Activated CD4-positive, alpha-beta T cell treated with anti-CD3 and anti-CD28 coated beads, Interleukin-2, amount 50 U/mL, for 1 hour (primary cell): ENCODE results near the gene CEP131.

Experiments
- DNase-seq: peaks from one replicate; pipeline ENCODE4 v3.0.0-alpha.2; 2020

Gene CEP131

DNA sequence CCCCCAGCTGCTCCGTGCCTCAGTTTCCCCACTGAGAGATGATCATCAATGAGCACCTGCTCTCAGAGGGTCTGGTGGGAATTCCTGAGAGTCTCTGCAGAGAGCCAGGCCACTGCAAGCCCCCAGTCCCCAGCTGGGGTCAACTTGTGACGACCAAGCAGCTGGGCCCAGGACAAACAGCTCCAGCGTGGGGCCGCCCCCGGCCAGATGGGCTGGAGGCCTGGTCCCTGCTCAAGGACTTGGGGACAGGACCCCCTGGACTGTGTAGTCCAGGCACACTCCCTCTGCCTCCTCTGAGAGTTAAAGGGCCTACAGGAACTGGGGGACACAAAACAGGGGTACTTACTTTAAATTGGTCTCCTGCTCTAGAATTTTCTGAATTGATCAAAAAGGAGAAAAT is 40.2 kb downstream of the CEP131 start:
- DNase-seq, result no peak

DNA sequence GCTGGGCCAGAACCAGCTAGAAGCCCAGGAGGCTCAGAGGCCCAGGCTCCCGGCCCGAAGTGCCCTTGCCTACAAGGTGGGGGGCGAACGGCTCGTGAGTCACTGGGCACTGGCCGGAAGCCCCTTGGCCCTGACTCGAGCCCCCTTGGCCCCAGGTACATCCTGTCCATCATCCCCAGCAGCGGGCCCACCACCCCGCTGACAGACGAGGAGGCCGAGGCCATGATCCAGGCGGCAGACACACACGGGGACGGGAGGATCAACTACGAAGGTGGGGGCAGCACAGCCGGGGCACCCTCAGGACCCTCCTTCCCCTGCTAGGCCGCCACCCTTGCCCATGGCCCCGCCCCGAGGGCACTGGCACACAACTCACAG is 41.0 kb downstream of the CEP131 start:
- DNase-seq, result no peak

GRCh38 chr17:81180836-81181810 is 41.6 kb downstream of the CEP131 start:
- no peak for DNase-seq

GRCh38 chr17:81179861-81180260 is 42.9 kb downstream of the CEP131 start:
- no peak for DNase-seq

- DNase-seq, result no peak
Measured at GRCh38 chr17:81179220-81179619, 43.5 kb downstream of the CEP131 start.

DNA sequence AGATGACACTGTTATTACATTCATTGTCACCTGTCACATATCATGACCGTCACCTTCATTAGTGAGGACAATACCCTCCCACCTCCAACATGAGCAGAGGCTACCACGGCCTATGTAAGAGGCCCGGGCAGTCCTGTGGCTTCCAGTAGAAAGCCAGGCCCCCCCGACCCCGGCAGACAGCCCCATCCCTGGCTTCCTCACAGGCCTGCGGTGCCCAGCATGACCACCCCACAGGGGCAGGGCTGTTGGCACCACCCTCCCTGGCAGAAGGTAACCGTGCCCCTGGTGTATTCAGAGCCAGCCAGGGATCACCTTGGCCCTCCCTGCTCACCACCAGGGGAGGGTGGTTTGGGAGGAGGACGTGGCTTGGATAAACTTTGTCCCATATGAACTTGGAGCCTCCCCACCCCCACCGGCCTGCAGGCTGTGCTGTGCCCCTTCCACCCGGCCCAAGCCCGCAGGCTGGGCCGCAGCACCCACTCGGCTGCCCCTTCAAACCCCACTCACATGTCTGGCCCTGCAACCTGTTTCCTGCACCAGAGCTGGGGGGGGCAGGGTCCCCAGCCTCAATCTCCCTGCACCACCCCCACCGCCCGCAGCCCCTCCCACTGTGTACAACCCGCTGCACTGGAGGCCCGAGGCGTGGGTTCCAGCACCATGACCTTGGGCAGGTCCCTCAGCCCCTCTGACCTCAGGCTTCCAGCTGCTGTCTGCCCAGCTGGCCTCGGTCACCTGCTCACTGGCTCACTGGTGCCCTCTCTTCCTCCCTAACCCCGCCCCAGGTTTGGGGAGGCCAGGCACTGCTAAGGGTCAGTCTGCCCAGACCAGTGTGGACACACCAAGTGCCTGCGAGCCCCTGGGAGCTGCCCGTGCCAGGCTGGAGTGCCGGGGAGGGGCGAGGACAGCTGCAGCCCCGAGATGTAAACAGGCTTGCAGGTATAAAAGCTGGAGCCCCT is 44.4 kb downstream of the CEP131 start:
- no peak for DNase-seq

DNA sequence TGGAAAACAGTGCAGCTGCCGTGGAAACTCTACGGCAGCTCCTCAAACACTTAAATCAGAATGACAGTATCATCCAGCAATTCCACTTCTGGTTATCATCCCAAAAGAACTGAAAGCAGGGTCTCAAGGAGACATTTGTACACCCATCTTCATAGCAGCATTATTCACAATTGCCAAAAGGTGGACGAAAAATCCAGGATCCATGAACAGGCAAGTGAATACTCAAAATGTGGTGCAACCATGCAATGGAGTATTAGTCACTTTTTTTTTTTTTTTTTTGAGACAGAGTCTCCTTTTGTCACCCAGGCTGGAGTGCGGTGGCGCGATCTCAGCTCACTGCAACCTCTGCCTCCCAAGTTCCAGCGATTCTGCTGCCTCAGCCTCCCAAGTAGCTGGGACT is 46.1 kb downstream of the CEP131 start:
- no peak for DNase-seq

- DNase-seq, result no peak
Measured at GRCh38 chr17:81173762-81174155, 49.0 kb downstream of the CEP131 start.

DNA sequence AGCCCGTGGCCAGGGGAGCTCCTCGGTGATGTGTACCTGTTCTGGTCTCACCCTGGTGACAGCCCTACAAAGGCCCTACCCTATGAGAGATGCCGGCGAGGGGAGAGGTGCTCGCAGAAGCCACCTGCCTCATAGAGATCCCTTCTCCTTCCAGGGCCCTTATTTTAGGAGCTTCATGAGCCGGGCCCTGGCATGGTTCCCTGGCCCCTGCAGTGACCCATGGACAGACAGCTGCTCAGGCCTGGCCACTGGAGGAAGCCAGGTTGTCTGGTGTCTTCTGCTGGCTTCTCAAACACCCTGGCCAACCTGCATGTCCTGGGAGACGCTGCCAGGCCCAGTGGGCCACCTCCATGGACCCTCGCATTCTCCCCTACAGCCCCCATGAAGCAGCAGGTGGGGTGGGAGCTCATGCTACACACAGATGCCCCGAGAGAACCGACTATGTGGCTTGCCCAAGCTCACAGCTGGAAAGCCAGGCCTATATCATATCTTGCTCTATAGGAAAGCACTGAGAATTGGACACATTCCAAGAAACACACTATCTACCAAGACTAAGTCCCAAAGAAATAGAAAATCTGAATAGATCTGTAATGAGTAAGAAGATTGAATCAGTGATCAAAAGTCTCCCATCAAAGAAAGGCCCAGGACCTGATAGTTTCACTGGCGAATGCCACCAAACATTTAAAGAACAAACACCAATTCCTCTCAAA is 49.6 kb downstream of the CEP131 start:
- DNase-seq, result no peak

DNA sequence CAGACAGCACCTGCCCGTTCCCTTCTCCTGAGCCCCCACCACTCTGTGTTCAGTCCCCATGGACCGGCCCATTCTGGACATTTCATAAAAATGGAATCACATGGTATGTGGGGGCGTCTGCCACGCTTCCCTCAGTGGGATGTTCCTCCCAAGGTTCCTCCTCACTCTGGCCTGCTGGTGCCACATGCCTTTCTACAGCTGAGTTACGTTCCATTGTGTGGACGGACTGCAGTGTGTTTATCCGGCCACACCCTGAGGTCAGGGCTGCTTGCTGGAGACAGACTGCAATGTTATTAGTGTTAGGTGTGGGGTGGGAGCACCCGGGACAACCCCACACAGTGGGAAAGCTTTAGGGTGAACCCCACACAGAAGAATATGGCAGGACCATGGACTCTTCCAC is 50.8 kb downstream of the CEP131 start:
- DNase-seq, result no peak

DNA sequence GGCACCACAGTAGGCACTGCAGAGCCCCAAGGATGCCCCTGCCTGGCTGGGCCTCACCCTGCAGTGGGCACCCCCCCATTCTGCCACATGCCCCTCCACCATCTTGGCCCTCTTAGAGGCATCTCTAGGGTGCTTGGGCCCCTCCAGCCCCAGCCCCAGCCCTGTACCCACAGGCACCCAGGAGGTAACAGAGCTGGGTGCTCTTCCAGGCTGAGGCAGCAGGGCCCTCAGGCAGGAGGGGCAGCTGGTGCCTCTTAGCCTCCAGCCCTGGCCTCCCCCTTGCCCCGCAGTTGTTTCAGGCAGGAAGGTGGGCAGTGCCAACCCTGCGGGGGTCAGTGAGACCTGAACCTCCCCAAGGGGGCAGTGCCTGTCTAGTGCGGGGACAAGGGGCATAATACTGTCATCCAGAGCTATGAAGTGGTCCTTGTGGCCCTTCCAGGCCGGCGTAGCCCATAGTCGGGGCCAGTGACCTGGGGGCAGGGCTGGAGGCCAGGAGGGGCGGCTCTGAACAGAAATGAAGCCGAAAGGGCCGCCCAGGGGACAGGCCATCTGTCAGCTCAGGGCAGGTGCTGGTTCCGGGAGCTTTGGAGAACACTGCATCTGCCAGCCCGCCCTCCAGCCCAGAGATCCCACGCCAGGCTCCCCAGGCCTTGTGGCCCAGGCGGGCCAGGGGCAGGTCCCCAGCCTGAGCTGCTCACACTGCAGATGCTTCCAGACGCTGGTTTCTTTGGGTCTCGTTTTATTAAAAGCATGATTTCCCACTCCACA is 51.9 kb downstream of the CEP131 start:
- DNase-seq, result no peak

GRCh38 chr17:81169870-81170309 is 52.9 kb downstream of the CEP131 start:
- DNase-seq, result no peak

GRCh38 chr17:81167638-81168037 is 55.1 kb downstream of the CEP131 start:
- DNase-seq, result no peak

DNA sequence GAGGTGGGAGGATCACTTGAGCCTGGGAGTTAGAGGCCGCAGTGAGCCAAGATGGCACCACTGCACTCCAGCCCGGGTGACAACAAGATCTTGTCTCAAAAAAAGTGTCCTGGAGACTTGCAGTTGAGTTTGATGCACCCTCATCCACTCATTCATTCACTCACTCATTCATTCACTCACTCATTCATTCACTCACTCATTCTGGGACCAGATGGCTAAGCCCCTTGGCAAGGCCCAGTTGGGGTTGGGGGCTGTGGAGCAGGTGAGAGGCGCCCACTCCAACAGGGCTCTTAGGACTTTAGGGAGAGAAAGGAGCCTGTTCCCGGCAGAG is 55.6 kb downstream of the CEP131 start:
- no peak for DNase-seq

DNA sequence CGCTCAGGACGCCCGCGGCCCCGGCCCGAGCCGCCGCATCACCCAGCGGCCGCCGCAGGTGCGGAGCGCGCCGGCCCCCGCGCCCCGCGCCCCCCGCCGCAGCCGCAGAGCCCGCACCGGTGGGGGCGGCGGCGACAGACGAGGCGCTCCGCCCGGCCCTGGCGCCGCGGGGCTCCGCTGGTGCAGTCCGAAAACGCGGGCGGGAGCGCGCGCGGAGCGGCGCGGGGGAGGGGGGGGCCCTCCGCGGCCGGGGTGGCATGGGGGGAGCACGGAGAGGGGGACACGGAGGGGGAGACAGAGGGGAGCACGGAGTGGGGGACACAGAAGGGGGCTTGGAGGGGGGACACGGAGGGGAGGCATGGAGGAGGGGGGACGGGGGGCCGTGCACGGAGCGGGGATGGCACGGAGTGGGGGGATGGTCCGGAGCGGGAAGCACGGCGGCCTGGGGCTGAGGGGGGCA is 56.7 kb downstream of the CEP131 start, which contains the start of gene AATK:
AATK (minus strand) TSS at position 189 of the 460 bp plus-strand sequence. CDS start 229 bp downstream, outside the sequence.
- no peak for DNase-seq

- no peak for DNase-seq
Measured at GRCh38 chr17:81165246-81166032, 57.3 kb downstream of the CEP131 start, which contains the start of gene PVALEF. TSS of gene PVALEF (plus strand) at chr17:81165507. CDS start at chr17:81181227, 15,720 bp downstream.

DNA sequence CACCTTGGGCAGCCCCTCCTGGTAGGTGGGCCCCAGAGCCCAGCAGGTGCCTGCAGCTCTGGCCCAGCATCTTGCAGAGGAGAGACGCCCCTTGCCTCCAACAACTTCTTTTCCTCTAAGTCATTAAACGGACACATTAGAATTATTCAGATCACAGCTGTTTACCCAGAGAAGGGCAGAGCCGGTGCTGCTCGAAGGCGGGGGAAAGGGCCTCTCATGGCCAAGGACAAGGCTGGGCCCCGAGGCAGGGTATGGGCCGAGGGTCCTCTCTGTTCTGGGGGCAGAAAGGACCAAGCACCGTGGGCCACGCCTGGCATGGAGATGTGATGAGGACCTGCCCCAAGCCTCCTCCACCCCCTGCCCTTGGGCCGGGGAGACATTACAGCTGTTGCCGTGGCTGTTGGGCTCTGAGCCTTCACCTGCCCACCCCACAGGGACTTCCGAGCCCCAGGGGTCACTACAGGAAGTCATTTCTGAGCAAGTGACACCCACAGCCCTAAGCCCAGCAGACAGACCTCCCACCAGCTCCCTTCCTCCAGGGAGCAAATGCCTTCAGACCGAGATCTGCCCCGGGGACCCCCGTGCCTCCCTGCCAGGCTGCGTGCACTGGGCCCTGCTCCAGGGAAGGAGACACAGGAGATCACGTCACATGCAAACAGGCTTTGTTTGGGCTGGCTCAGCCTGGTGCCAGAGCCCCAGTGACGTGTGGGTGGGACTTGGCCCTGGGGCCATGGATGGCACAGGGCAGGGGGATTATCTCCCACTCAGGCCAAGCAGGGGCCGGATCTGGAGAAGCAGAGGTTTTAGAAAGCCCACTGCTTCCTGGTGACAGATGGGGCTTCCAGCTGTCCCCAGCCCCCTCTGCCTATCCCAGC is 58.2 kb downstream of the CEP131 start:
- no peak for DNase-seq

DNA sequence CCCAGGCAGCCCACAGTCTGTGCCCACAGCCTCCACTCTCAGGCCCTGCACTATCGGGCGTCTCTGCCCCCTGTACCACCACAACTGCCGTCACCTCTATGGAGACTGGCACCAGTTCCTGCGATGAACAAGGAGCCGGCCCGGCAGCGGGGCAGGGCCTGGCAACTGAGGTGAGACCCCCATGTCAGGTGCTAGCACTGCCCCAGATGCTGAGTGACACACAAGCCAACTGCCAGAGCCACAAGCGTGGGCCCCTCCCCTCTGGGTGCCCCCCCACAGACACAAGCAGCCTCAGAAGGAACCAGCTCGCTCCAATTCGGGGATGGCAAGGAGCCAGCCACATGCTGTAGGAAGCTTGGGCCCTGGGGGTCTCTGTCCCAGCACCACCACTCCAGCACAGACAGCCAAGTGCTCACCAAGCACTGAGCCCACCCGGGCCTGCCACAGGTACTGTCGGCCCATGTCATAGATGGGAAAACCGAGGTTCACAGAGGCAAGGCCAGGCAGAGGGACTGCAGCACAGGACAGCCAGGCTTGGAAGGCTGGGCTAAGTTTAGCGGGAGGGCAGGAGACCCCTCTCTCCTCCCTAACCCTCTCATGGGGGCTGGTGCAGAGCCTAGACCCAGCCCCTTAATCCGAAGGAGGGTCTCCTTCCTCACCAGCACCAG is 58.9 kb downstream of the CEP131 start:
- no peak for DNase-seq

DNA sequence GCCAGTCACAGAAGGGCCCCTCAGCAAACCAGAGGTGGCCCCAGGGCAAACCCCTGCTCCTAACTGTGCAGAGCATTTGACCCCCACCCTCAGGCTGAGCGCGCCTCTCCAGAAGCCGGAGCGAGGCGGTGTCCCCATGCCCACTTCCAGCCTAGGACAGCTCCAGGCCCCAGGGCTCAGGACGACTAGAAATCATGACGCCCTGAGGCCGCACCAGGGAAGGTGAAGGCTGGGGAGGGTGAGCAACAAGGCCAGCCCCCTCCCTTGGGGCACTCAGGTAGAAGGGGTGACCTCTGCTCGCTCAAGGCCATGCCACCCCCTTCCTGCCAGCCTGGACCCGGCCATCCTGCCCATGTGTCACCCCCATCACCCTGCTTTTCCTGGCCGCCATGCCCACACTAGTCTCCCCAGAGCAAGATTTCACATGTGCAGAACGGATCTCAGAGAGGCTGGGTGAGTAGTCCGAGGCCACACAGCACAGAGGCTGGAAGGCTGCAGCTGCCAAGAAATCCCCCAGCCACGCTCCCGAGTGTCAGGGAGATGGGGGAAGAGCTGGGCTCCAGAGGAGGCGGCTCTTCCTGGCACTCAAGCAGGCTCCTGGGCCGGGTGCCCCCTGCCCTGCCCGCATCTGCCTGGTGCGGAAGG is 59.6 kb downstream of the CEP131 start:
- no peak for DNase-seq
